ENCODE results near the gene COPG2. TPM values are rescaled to one million over a fixed set of nuclear protein-coding genes. Genes with fewer than 3 reads are reported as not detected.

Gene COPG2
- total RNA-seq, 1 donor from 2014 or later = 20.6 TPM

DNA sequence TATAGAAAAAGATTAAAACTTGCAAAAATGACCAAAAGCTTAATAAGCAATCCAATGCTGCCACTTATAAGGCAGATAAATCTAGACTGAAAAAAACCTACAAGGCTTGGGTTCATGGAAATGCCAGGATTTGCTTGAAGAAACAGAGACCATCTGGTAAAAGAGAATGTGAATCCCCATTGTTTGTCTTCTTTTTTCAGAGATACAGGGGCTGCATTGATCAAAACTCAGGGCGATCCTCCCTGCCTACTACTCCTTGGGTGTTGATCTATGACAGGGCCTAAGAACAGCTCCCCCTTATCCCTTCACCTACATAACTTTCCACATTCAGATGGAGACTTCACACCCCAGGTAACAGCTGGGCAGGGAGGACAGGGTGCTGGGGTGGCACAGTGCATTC, 21.1 kb upstream of the COPG2 start:
- Histone ChIP-seq H3K4me2 (ENCODE audit: low read length) (no peak overlapping the region), H3K9me3 (ENCODE audit: insufficient read depth, low read depth, low read length) (no peaks in the 10 kb centered on the region), H3K4me1 (ENCODE audit: insufficient read depth, low read length) (no peaks in the 10 kb centered on the region), H3K9ac (ENCODE audit: low read length) (no peak overlapping the region), H3K4me3 (ENCODE audit: insufficient read depth, low read depth, low read length) (no peak overlapping the region), H3K36me3 (ENCODE audit: insufficient read depth, low read length) (no peaks in the 10 kb centered on the region), H2AFZ (ENCODE audit: low read depth, low read length) (no peak overlapping the region), H3K27ac (ENCODE audit: low read depth, low read length) (no peak overlapping the region), H4K20me1 (ENCODE audit: insufficient read depth, low read length) (no peaks in the 10 kb centered on the region), H3K79me2 (ENCODE audit: insufficient read depth, low read length) (no peaks in the 10 kb centered on the region), H3K27me3 (ENCODE audit: insufficient read depth, low read length) (no peaks in the 10 kb centered on the region)
- H3K27ac Mint-ChIP-seq (ENCODE audit: unreplicated experiment) = no peak overlapping the region
- no peak for DNase-seq (ENCODE audit: low read depth)
- H3K4me1 Mint-ChIP-seq (ENCODE audit: low read depth, unreplicated experiment) = no peaks in the 10 kb centered on the region
- H3K4me3 Mint-ChIP-seq (ENCODE audit: unreplicated experiment) = no peak overlapping the region
- FAIRE-seq = no peak
- no peak for TF ChIP-seq EZH2 (IDR thresholded peaks at IDR 0.05; ENCODE audit: insufficient read depth, low read length)
- TF ChIP-seq, protein P1, sequence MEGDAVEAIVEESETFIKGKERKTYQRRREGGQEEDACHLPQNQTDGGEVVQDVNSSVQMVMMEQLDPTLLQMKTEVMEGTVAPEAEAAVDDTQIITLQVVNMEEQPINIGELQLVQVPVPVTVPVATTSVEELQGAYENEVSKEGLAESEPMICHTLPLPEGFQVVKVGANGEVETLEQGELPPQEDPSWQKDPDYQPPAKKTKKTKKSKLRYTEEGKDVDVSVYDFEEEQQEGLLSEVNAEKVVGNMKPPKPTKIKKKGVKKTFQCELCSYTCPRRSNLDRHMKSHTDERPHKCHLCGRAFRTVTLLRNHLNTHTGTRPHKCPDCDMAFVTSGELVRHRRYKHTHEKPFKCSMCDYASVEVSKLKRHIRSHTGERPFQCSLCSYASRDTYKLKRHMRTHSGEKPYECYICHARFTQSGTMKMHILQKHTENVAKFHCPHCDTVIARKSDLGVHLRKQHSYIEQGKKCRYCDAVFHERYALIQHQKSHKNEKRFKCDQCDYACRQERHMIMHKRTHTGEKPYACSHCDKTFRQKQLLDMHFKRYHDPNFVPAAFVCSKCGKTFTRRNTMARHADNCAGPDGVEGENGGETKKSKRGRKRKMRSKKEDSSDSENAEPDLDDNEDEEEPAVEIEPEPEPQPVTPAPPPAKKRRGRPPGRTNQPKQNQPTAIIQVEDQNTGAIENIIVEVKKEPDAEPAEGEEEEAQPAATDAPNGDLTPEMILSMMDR (IDR thresholded peaks at IDR 0.05; ENCODE audit: insufficient read depth, low read depth, low read length) = no peak
- no peaks in the 10 kb centered on the region for H3K9me3 Mint-ChIP-seq (ENCODE audit: unreplicated experiment)
- H3K36me3 Mint-ChIP-seq (ENCODE audit: low read depth, unreplicated experiment) = no peaks in the 10 kb centered on the region
- H3K27me3 Mint-ChIP-seq (ENCODE audit: low read depth, unreplicated experiment) = no peaks in the 10 kb centered on the region

DNA sequence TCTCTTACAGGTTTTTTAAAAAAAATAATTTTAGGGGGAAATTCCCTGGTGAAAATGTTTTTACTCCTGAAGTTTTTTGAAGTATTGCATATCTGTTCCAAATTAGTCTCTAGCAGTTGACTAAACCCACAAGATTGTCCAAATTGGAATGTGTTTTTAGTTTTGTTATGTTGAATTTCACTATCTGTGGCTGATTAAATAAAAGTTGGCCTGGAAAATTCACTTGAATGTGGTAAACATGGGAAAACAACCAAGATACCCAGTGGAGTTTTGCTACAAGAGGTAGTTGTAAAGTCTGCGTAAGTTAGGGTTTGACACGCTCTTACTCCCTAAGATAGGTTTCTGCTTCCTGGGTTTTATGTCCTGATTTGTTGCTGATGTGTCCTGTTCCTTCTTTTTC, 14.5 kb upstream of the COPG2 start:
- H3K9ac ChIP-seq (ENCODE audit: low read length) = no peak overlapping the region
- Mint-ChIP-seq H3K4me3 (ENCODE audit: unreplicated experiment) (no peak overlapping the region), H3K9me3 (ENCODE audit: unreplicated experiment) (peaks cover 3% of the 10 kb centered on the region), H3K27ac (ENCODE audit: unreplicated experiment) (no peak overlapping the region), H3K4me1 (ENCODE audit: low read depth, unreplicated experiment) (no peaks in the 10 kb centered on the region), H3K27me3 (ENCODE audit: low read depth, unreplicated experiment) (peaks cover 4% of the 10 kb centered on the region), H3K36me3 (ENCODE audit: low read depth, unreplicated experiment) (no peaks in the 10 kb centered on the region)
- H3K4me2 ChIP-seq (ENCODE audit: low read length) = no peak overlapping the region
- no peak overlapping the region for H3K27ac ChIP-seq (ENCODE audit: low read depth, low read length)
- no peaks in the 10 kb centered on the region for H3K27me3 ChIP-seq (ENCODE audit: insufficient read depth, low read length)
- FAIRE-seq = no peak
- H3K4me1 ChIP-seq (ENCODE audit: insufficient read depth, low read length) = no peaks in the 10 kb centered on the region
- H3K9me3 ChIP-seq (ENCODE audit: insufficient read depth, low read depth, low read length) = no peaks in the 10 kb centered on the region
- H3K4me3 ChIP-seq (ENCODE audit: insufficient read depth, low read depth, low read length) = no peak overlapping the region
- H3K36me3 ChIP-seq (ENCODE audit: insufficient read depth, low read length) = no peaks in the 10 kb centered on the region
- DNase-seq (ENCODE audit: low read depth) = peak; percentile 11
- H3K79me2 ChIP-seq (ENCODE audit: insufficient read depth, low read length) = no peaks in the 10 kb centered on the region
- H2AFZ ChIP-seq (ENCODE audit: low read depth, low read length) = no peak overlapping the region
- H4K20me1 ChIP-seq (ENCODE audit: insufficient read depth, low read length) = no peaks in the 10 kb centered on the region
- TF ChIP-seq EZH2 (IDR thresholded peaks at IDR 0.05; ENCODE audit: insufficient read depth, low read length) = no peak
- TF ChIP-seq, protein P1 (IDR thresholded peaks at IDR 0.05; ENCODE audit: insufficient read depth, low read depth, low read length) = no peak

DNA sequence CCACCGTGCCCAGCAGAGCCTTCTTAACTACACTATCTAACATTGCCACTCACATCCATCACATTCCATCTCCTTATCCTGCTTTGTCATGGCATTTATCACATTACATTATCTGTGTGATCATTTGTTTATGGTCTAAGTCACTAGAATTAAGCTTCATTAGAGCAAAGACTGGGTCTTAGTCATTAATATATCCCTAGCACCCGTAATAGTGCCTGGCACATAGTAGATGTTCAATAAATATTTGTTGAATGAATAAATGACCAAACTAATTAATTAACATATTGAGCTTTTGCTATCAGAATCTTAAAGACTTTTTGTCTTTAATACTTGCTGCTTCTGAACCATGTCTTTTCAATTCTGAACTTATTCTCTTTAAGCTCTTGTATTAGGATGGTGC, 5.9 kb upstream of the COPG2 start:
- no peaks in the 10 kb centered on the region for H3K4me1 ChIP-seq (ENCODE audit: insufficient read depth, low read length)
- no peak overlapping the region for H3K27ac Mint-ChIP-seq (ENCODE audit: unreplicated experiment)
- no peaks in the 10 kb centered on the region for H3K4me1 Mint-ChIP-seq (ENCODE audit: low read depth, unreplicated experiment)
- no peak overlapping the region for H3K4me3 Mint-ChIP-seq (ENCODE audit: unreplicated experiment)
- no peak overlapping the region for H3K27ac ChIP-seq (ENCODE audit: low read depth, low read length)
- no peak for FAIRE-seq
- no peak for DNase-seq (ENCODE audit: low read depth)
- TF ChIP-seq EZH2 (IDR thresholded peaks at IDR 0.05; ENCODE audit: insufficient read depth, low read length) = no peak
- TF ChIP-seq, protein P1 (IDR thresholded peaks at IDR 0.05; ENCODE audit: insufficient read depth, low read depth, low read length) = no peak
- no peaks in the 10 kb centered on the region for H3K36me3 Mint-ChIP-seq (ENCODE audit: low read depth, unreplicated experiment)
- H3K9me3 ChIP-seq (ENCODE audit: insufficient read depth, low read depth, low read length) = no peaks in the 10 kb centered on the region
- no peak overlapping the region for H3K4me3 ChIP-seq (ENCODE audit: insufficient read depth, low read depth, low read length)
- H3K36me3 ChIP-seq (ENCODE audit: insufficient read depth, low read length) = no peaks in the 10 kb centered on the region
- H4K20me1 ChIP-seq (ENCODE audit: insufficient read depth, low read length) = no peaks in the 10 kb centered on the region
- no peak overlapping the region for H3K9ac ChIP-seq (ENCODE audit: low read length)
- H3K9me3 Mint-ChIP-seq (ENCODE audit: unreplicated experiment) = no peaks in the 10 kb centered on the region
- H2AFZ ChIP-seq (ENCODE audit: low read depth, low read length) = no peak overlapping the region
- no peaks in the 10 kb centered on the region for H3K27me3 ChIP-seq (ENCODE audit: insufficient read depth, low read length)
- H3K27me3 Mint-ChIP-seq (ENCODE audit: low read depth, unreplicated experiment) = peaks cover 3% of the 10 kb centered on the region
- H3K4me2 ChIP-seq (ENCODE audit: low read length) = no peak overlapping the region
- H3K79me2 ChIP-seq (ENCODE audit: insufficient read depth, low read length) = no peaks in the 10 kb centered on the region
